Fibroblast of lung (primary cell): Measurements from ENCODE around the gene ZNF83. TPM values are rescaled to one million over a fixed set of nuclear protein-coding genes. Genes with fewer than 3 reads are reported as not detected.

Source experiments
- DNase-seq, 2 donors: peaks; one replicate each; pipeline versions ENCODE4 v3.0.0 to v3.0.0-alpha.2; 2010; ENCODE audit warnings: low read depth in 2 of 2
- H2AFZ ChIP-seq: 2 replicates; pipeline ENCODE4 v1.5.1; 2012; ENCODE audit warnings: low read length, control low read depth, inconsistent platforms
- H3K27ac ChIP-seq: 2 replicates; pipeline ENCODE4 v1.5.1; 2011; ENCODE audit warnings: low read length, control low read depth; ENCODE audit not compliant: insufficient read depth
- H3K27me3 ChIP-seq: 2 replicates; pipeline ENCODE4 v1.5.1; 2011; ENCODE audit warnings: mild to moderate bottlenecking, low read length; ENCODE audit not compliant: control insufficient read depth, insufficient read depth
- H3K36me3 ChIP-seq: 2 replicates; pipeline ENCODE4 v1.5.1; 2011; ENCODE audit warnings: low read length; ENCODE audit not compliant: control insufficient read depth, insufficient read depth
- H3K4me1 ChIP-seq: 2 replicates; pipeline ENCODE4 v1.5.1; 2011; ENCODE audit warnings: low read length; ENCODE audit not compliant: control insufficient read depth, insufficient read depth; ENCODE audit errors: extremely low read depth
- H3K4me2 ChIP-seq: 2 replicates; pipeline ENCODE4 v1.5.1; 2011; ENCODE audit warnings: low read length, control low read depth; ENCODE audit not compliant: insufficient read depth; ENCODE audit errors: extremely low read depth
- H3K4me3 ChIP-seq, 4 experiments: fragments of 200-600 bp in 1 of 4; sonication (generic) in 1 of 4; replicated peaks in 1 of 4; 2 replicates each; pipeline ENCODE4 v1.5.1; 2011 to 2016; ENCODE audit warnings: low read length in 4 of 4, low read depth in 3 of 4, mild to moderate bottlenecking in 3 of 4, control low read depth in 2 of 4, inconsistent platforms in 1 of 4, mixed read lengths in 1 of 4; ENCODE audit not compliant: insufficient read depth in 1 of 4; ENCODE audit errors: control extremely low read depth in 1 of 4
- H3K79me2 ChIP-seq: 2 replicates; pipeline ENCODE4 v1.5.1; 2012; ENCODE audit warnings: mild to moderate bottlenecking, low read length, inconsistent platforms; ENCODE audit not compliant: control insufficient read depth, insufficient read depth
- H3K9ac ChIP-seq: 2 replicates; pipeline ENCODE4 v1.5.1; 2011; ENCODE audit warnings: mild to moderate bottlenecking, low read length, control low read depth; ENCODE audit not compliant: insufficient read depth
- H3K9me3 ChIP-seq: 2 replicates; pipeline ENCODE4 v1.5.1; 2012; ENCODE audit warnings: low read depth, low read length; ENCODE audit not compliant: control insufficient read depth, insufficient read depth
- H4K20me1 ChIP-seq: 2 replicates; pipeline ENCODE4 v1.5.1; 2011; ENCODE audit warnings: low read length; ENCODE audit not compliant: control insufficient read depth, insufficient read depth; ENCODE audit errors: extremely low read depth
- EZH2 ChIP-seq: IDR thresholded peaks from 2 replicates; pipeline ENCODE4 v1.5.1; 2012; ENCODE audit warnings: low read length, control low read depth, mild to moderate bottlenecking; ENCODE audit errors: missing control alignments
- polyA plus RNA-seq, 2 donors: library from polyadenylated mRNA; depleted of rRNA in 1 of 2; stranded (reverse) in 1 of 2; unstranded in 1 of 2; fragments of >200 nt; gene quantifications; 2 replicates each; pipeline ENCODE4 v1.2.1, GENCODE V29; 2011 to 2012; ENCODE audit warnings: missing spikeins in 1 of 2
- total RNA-seq: library from RNA; depleted of rRNA; stranded (reverse); fragments of >200 nt; gene quantifications from 2 replicates; pipeline ENCODE4 v1.2.1, GENCODE V29; 2014
- TF ChIP-seq, protein P1 (sequence below), 2 donors: IDR thresholded peaks in 1 of 2; conservative IDR thresholded peaks in 1 of 2; 1 replicate in 1 of 2; 2 replicates in 1 of 2; pipeline ENCODE4 v1.5.1; 2011 to 2012; ENCODE audit warnings: low read length in 2 of 2, control low read depth in 1 of 2, inconsistent platforms in 1 of 2, low read depth in 1 of 2, mild to moderate bottlenecking in 1 of 2

The ZNF83 gene
- total and polyA plus RNA-seq, 2 donors (not counting 1 experiment from before 2014, with no cell fraction given): 27.2 to 60.6 TPM

DNA sequence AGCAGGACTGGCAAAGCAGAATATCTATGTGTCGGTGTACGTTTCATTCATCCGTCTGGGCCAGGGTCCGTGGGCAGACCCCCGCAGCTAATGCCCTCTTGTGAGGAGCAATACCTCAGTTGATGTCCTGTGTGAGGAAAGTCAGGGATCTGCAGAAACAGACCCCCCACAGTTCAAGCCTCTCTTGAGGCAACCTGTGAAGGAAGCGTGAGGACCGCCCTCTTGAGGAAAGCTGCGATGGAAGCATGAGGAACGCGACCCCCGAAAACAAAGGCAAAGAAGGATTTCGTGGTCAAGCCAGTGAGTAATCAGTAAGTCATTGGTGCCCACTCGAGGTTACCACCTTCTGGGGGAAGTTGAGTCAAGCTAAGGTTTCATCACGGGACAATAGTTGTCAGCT, 20.9 kb upstream of the ZNF83 start:
- H3K27ac ChIP-seq: no peak overlapping the region
- H3K4me2 ChIP-seq: no peak overlapping the region
- no peak overlapping the region for H2AFZ ChIP-seq
- no peaks in the 10 kb centered on the region for H3K9me3 ChIP-seq
- H3K4me3 ChIP-seq: no peak overlapping the region
- TF ChIP-seq, protein P1, sequence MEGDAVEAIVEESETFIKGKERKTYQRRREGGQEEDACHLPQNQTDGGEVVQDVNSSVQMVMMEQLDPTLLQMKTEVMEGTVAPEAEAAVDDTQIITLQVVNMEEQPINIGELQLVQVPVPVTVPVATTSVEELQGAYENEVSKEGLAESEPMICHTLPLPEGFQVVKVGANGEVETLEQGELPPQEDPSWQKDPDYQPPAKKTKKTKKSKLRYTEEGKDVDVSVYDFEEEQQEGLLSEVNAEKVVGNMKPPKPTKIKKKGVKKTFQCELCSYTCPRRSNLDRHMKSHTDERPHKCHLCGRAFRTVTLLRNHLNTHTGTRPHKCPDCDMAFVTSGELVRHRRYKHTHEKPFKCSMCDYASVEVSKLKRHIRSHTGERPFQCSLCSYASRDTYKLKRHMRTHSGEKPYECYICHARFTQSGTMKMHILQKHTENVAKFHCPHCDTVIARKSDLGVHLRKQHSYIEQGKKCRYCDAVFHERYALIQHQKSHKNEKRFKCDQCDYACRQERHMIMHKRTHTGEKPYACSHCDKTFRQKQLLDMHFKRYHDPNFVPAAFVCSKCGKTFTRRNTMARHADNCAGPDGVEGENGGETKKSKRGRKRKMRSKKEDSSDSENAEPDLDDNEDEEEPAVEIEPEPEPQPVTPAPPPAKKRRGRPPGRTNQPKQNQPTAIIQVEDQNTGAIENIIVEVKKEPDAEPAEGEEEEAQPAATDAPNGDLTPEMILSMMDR (conservative IDR thresholded peaks at IDR 0.05 in 1 of 2, IDR thresholded peaks at IDR 0.05 in 1 of 2; ENCODE audit: low read depth in 1 of 2, low read length in 2 of 2): no peak
- no peak for TF ChIP-seq EZH2
- no peak for DNase-seq
- H3K79me2 ChIP-seq: no peaks in the 10 kb centered on the region
- peaks cover 5% of the 10 kb centered on the region for H3K36me3 ChIP-seq
- H3K27me3 ChIP-seq: no peaks in the 10 kb centered on the region
- H3K9ac ChIP-seq: no peak overlapping the region
- H4K20me1 ChIP-seq: no peaks in the 10 kb centered on the region
- no peaks in the 10 kb centered on the region for H3K4me1 ChIP-seq

DNA sequence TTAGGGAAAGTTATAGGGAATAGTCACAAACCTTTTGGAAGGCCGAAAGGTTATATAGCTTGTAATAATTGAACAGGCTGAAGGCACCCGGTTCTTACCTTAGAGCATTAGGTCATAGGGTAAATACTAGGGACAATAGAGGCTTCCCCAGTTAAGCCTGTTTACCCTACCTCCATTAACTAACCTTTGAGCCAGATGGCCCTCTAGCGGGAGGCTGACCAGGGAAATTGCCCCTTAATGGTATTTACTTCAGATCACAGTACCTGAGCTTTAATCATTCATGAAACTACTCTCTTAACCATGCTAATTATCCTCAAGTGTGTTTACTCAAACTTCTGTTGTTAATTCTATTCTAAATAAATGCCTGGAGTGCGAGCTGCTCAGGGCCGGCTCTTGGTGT, 20.4 kb upstream of the ZNF83 start:
- no peak for DNase-seq
- Histone ChIP-seq H3K9me3 (no peaks in the 10 kb centered on the region), H3K9ac (no peak overlapping the region), H3K27me3 (no peaks in the 10 kb centered on the region), H3K4me1 (no peaks in the 10 kb centered on the region), H3K4me3 (no peak overlapping the region), H3K79me2 (no peaks in the 10 kb centered on the region), H4K20me1 (no peaks in the 10 kb centered on the region), H3K36me3 (peaks cover 5% of the 10 kb centered on the region), H3K27ac (no peak overlapping the region), H2AFZ (no peak overlapping the region), H3K4me2 (no peak overlapping the region)
- TF ChIP-seq EZH2: no peak
- TF ChIP-seq, protein P1 (conservative IDR thresholded peaks at IDR 0.05 in 1 of 2, IDR thresholded peaks at IDR 0.05 in 1 of 2; ENCODE audit: low read depth in 1 of 2, low read length in 2 of 2): no peak

DNA sequence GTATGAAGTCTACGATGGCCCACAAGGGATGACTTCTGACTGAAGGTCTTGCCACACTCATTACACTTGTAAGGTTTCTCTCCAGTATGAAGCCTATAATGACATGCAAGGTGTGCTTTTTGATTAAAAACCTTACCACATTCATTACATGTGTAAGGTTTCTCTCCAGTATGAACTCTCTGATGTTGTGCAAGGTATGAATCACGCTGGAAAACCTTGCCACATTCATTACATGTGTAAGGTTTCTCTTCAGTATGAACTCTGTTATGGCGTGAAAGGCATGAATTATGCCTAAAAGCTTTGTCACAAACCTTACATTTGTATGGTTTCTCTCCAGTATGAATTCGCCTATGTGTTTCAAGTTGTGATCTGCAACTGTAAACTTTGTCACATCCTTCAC, 15.0 kb upstream of the ZNF83 start:
- Histone ChIP-seq H2AFZ (no peak overlapping the region), H4K20me1 (no peaks in the 10 kb centered on the region), H3K79me2 (no peaks in the 10 kb centered on the region), H3K27me3 (no peaks in the 10 kb centered on the region), H3K4me3 (no peak overlapping the region), H3K9ac (no peak overlapping the region), H3K36me3 (peaks cover 1% of the 10 kb centered on the region), H3K27ac (no peak overlapping the region), H3K9me3 (no peaks in the 10 kb centered on the region), H3K4me2 (no peak overlapping the region), H3K4me1 (no peaks in the 10 kb centered on the region)
- TF ChIP-seq EZH2: no peak
- TF ChIP-seq, protein P1 (conservative IDR thresholded peaks at IDR 0.05 in 1 of 2, IDR thresholded peaks at IDR 0.05 in 1 of 2; ENCODE audit: low read depth in 1 of 2, low read length in 2 of 2): no peak
- DNase-seq: no peak
